Tibial artery (tissue), 4 donors: Measurements from ENCODE around the gene GALNT10.

Source experiments
- DNase-seq, 2 donors: peaks; one replicate each; pipeline ENCODE4 v3.0.0-alpha.2; 2019
- H3K27ac ChIP-seq, 2 donors: fragments of 200-600 bp; sonication (generic) in 1 of 2; 1 replicate in 1 of 2; 2 replicates in 1 of 2; pipeline ENCODE4 v1.5.1; 2018 to 2019; ENCODE audit warnings: mild to moderate bottlenecking in 1 of 2
- H3K27me3 ChIP-seq, 2 donors: fragments of 200-600 bp; sonication (generic) in 1 of 2; one replicate each; pipeline versions ENCODE4 v1.5.1 to v1.6.0; 2016 to 2019
- H3K36me3 ChIP-seq, 3 donors: fragments of 200-600 bp; sonication (generic) in 2 of 3; one replicate each; pipeline ENCODE4 v1.5.1; 2016 to 2019; ENCODE audit warnings: mild to moderate bottlenecking in 2 of 3
- H3K4me1 ChIP-seq, 4 donors: fragments of 200-600 bp; sonication (generic) in 2 of 4; 1 replicate in 3 of 4; 2 replicates in 1 of 4; pipeline ENCODE4 v1.5.1; 2016 to 2019
- H3K4me3 ChIP-seq, 2 donors: fragments of 200-600 bp; sonication (generic) in 1 of 2; 1 replicate in 1 of 2; 2 replicates in 1 of 2; pipeline ENCODE4 v1.5.1; 2018 to 2019; ENCODE audit warnings: mild to moderate bottlenecking in 2 of 2
- H3K9me3 ChIP-seq, 3 donors: fragments of 200-600 bp; sonication (generic) in 1 of 3; one replicate each; pipeline ENCODE4 v1.5.1; 2016 to 2019
- intact Hi-C: fragments of 100-400 bp; cut with DNase I; formaldehyde crosslinking; loops from one replicate; pipeline ENCODE4 v1.15.0; 2023; ENCODE audit warnings: low total_unique reads
- TF ChIP-seq, protein P1 (sequence below), 2 experiments: fragments of 200-600 bp in 1 of 2; fragments of 450-650 bp in 1 of 2; IDR thresholded peaks; one replicate each; pipeline ENCODE4 v1.5.1; 2017 to 2019; ENCODE audit warnings: antibody characterized with exemption in 2 of 2, mild to moderate bottlenecking in 1 of 2, moderate library complexity in 1 of 2

GALNT10 gene, protein sequence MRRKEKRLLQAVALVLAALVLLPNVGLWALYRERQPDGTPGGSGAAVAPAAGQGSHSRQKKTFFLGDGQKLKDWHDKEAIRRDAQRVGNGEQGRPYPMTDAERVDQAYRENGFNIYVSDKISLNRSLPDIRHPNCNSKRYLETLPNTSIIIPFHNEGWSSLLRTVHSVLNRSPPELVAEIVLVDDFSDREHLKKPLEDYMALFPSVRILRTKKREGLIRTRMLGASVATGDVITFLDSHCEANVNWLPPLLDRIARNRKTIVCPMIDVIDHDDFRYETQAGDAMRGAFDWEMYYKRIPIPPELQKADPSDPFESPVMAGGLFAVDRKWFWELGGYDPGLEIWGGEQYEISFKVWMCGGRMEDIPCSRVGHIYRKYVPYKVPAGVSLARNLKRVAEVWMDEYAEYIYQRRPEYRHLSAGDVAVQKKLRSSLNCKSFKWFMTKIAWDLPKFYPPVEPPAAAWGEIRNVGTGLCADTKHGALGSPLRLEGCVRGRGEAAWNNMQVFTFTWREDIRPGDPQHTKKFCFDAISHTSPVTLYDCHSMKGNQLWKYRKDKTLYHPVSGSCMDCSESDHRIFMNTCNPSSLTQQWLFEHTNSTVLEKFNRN

DNA sequence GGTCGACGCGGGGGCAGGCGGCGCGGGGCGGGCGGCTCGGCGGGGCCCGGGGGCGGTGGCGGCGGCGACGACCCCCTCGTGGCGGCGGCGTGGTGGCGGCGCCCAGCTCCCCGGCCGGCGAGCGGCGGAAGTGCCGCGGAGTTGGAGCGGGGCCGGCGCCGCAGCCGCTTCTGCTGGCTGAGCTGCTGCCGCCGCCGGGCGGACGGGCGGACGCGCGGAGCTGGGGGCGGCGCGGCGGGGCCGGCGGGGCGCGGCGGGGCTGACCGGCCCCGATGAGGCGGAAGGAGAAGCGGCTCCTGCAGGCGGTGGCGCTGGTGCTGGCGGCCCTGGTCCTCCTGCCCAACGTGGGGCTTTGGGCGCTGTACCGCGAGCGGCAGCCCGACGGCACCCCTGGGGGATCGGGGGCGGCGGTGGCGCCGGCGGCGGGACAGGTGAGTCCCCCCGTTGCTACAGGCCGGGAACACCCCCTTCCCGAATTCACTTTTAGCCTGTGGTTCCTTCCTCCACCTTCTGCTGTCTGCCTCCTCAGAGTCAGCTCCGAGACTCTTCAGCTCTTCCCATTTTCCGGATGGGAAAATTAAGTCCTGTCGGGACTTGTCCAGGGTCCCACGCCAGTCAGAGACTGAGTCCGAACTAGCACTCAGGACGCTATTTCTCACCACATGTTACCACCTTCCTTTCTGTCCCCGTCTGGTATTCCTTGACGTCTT lies at the start of gene GALNT10:
Gene GALNT10, plus strand, starts transcription at position 139 of the 710 bp plus-strand sequence. Its CDS starts 134 bp downstream, at position 273.
- Histone ChIP-seq H3K27ac (peak within 1 kb of the TSS; percentile 70 to 73), H3K36me3 (no peaks in the 10 kb centered on the region), H3K4me3 (peak within 1 kb of the TSS; percentile 78 to 86), H3K4me1 (peaks cover 0 to 44% (median 30%) of the 10 kb centered on the region in 4 donors), H3K9me3 (no peaks in the 10 kb centered on the region), H3K27me3 (no peaks in the 10 kb centered on the region)
- intact Hi-C loops = no loop called here
- TF ChIP-seq, protein P1, sequence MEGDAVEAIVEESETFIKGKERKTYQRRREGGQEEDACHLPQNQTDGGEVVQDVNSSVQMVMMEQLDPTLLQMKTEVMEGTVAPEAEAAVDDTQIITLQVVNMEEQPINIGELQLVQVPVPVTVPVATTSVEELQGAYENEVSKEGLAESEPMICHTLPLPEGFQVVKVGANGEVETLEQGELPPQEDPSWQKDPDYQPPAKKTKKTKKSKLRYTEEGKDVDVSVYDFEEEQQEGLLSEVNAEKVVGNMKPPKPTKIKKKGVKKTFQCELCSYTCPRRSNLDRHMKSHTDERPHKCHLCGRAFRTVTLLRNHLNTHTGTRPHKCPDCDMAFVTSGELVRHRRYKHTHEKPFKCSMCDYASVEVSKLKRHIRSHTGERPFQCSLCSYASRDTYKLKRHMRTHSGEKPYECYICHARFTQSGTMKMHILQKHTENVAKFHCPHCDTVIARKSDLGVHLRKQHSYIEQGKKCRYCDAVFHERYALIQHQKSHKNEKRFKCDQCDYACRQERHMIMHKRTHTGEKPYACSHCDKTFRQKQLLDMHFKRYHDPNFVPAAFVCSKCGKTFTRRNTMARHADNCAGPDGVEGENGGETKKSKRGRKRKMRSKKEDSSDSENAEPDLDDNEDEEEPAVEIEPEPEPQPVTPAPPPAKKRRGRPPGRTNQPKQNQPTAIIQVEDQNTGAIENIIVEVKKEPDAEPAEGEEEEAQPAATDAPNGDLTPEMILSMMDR (IDR thresholded peaks at IDR 0.05) = peak in 1 of 2 experiments; percentile 43
- peak in 1 of 2 donors; percentile 75 for DNase-seq

DNA sequence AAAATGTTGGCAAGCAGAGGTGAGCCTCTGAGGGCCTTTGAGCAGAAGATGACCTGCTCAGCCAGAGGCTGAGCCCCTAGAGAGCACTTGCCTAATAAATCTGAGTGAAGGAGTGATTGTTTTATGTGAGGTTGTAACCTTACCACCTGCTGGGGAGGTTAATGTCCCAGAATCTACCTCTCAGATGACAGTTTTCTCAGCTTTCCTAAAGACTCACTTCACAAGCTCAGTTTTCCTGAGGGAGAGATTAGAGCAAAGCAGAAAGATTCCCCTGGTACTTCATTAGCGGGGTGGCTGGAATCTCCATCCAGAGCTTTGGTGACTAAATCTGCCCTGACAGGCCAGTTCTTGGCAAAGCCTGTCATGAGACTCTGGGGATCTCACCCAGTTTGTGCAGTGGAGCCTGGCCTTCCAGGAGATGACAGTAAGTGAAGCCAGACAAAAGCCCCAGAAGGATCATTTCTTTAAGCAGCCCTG lies 48.8 kb upstream of the GALNT10 start:
- H3K9me3 ChIP-seq = no peaks in the 10 kb centered on the region
- intact Hi-C loops = no loop called here
- no peak overlapping the region for H3K27ac ChIP-seq
- no peak overlapping the region for H3K4me3 ChIP-seq
- TF ChIP-seq, protein P1 (IDR thresholded peaks at IDR 0.05) = no peak
- H3K4me1 ChIP-seq = peaks cover 0 to 31% (median 10%) of the 10 kb centered on the region in 4 donors
- no peaks in the 10 kb centered on the region for H3K36me3 ChIP-seq
- no peak for DNase-seq
- no peaks in the 10 kb centered on the region for H3K27me3 ChIP-seq

DNA sequence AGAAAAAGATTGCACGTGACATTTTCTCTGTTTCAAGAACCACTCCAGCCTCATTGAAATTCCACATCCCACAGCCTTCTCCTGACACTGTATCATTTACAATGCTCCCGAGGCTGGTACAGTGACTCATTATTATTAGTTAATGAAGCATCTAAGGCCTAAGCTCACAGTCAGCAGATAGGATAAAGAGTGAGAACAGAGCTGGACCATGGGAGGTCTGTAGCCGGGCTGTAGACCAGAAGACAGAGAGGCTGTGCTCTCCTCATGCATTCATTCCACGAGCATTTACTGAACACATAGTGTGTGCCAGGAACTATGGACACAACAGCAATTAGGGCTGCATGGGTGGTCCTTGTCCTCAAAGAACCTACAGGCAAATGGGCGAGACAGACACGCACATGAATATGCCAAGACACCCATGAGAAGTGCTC lies 47.3 kb upstream of the GALNT10 start:
- intact Hi-C loops = no loop called here
- Histone ChIP-seq H3K4me3 (no peak overlapping the region), H3K27ac (no peak overlapping the region), H3K27me3 (no peaks in the 10 kb centered on the region), H3K4me1 (peaks cover 0 to 31% (median 10%) of the 10 kb centered on the region in 4 donors), H3K9me3 (no peaks in the 10 kb centered on the region), H3K36me3 (no peaks in the 10 kb centered on the region)
- DNase-seq = no peak
- TF ChIP-seq, protein P1 (IDR thresholded peaks at IDR 0.05) = no peak

DNA sequence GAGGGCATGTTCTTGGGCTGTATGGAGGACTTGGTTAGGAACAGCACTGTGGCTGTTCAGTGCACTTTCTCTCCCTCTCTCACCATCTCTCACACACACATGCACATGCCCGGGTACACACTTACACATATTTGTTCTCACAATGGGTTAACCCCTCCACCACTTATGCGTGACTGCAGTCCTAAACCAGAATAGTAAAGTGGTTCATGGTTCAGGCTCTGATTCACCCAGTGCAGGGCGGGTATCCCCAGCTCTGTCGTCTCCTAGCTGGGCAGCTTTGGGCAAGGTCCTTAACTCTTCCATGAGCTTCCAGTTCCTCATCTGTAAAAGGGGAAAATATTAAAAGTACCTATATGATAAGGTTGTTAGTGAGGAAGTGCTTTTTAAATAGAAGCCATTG lies 45.3 kb upstream of the GALNT10 start:
- DNase-seq = no peak
- no peak overlapping the region for H3K27ac ChIP-seq
- no peaks in the 10 kb centered on the region for H3K27me3 ChIP-seq
- no peaks in the 10 kb centered on the region for H3K36me3 ChIP-seq
- H3K9me3 ChIP-seq = no peaks in the 10 kb centered on the region
- no peak overlapping the region for H3K4me3 ChIP-seq
- intact Hi-C loops = no loop called here
- TF ChIP-seq, protein P1 (IDR thresholded peaks at IDR 0.05) = no peak
- peaks cover 0 to 20% (median 7%) of the 10 kb centered on the region in 4 donors for H3K4me1 ChIP-seq

DNA sequence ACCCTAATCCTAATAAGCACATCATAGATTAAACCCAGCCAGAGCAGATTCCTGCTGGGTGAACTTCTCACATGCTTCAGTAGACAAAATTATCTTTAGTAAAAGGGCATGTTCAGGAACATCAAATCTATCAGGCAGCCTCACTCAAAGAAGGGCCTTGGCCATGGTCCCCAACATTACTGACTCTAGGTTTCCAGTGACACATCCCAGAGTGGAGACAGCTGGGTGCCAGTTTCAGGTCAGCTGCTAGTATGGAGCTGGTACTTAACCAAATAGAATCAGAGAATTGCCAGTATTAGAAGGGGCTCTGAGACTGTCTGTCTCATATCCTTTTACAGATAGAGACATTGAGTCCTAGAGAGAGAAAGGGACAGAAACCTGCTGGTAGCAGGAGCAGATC lies 44.1 kb upstream of the GALNT10 start:
- no peaks in the 10 kb centered on the region for H3K27me3 ChIP-seq
- intact Hi-C loops = no loop called here
- DNase-seq = no peak
- no peaks in the 10 kb centered on the region for H3K9me3 ChIP-seq
- H3K36me3 ChIP-seq = no peaks in the 10 kb centered on the region
- TF ChIP-seq, protein P1 (IDR thresholded peaks at IDR 0.05) = no peak
- no peak overlapping the region for H3K27ac ChIP-seq
- peaks cover 0 to 10% (median 7%) of the 10 kb centered on the region in 4 donors for H3K4me1 ChIP-seq
- H3K4me3 ChIP-seq = no peak overlapping the region
